NK-92 treated with Interleukin-12 subunit alpha and Interleukin-12 subunit beta, amount 100 ng/mL, for 24 hours (cell line): ENCODE measurements around the gene CDH24.

Experiments
- DNase-seq: peaks from one replicate; lab custom pipeline; 2025; lab: John Stamatoyannopoulos, UW

Gene CDH24

GRCh38 chr14:23089498-23090253 lies 32.4 kb upstream of the CDH24 start:
- no peak for DNase-seq

DNA sequence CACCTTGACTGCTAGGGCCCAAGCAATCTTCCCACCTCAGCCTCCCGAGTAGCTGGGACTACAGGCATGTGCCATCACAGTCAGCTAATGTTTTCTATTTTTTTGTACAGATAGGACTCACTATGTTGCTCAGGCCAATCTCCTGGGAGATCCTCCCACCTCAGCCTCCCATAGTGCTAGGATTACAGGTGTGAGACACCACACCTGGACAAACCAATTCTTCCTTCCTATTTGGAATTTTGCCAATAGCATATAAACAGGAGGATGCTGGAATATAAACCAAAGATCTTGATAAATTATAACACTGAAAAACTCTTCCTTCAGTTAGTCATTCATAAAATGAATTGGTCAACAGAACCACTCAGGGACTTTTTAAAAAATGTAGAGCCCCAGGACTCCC lies 29.2 kb upstream of the CDH24 start:
- no peak for DNase-seq

DNA sequence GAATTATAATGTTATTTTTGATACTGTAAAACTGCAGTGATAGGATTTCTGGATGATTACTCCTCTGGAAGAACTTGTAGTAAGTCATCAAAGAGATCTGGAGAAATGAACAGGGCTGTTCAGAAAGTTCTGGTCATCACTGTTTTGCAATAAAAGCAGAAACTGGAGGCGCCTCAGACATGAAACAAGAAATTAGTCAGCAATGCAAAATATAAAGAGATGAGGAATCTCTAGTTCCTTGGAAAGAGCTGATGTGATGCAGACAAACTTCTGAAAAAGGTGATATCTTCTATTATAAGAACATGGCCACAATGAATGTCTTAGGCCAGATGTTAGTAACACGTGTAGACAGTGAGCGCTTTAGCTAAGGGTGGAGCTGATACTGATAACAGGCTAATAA lies 28.1 kb upstream of the CDH24 start:
- DNase-seq = no peak

DNA sequence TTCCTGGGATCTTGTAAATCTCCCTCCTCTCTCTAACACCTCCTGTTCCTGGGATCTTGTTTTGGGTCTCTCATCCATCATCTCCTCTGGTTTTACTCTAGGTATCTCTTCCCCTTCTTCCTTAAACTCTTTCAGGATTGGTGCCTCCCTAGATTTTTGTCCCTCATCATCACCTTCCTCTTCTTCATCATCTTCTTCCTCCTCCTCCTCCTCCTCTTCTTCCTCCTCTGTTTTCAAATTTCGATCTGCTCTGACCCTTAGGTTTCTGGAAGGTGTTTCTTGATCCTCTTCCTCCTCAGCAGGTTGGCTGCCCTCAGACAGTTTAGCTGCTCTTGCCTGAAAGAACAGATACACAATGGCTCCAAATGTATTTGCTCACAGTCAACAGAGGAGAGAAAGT lies 23.2 kb upstream of the CDH24 start:
- no peak for DNase-seq

DNA sequence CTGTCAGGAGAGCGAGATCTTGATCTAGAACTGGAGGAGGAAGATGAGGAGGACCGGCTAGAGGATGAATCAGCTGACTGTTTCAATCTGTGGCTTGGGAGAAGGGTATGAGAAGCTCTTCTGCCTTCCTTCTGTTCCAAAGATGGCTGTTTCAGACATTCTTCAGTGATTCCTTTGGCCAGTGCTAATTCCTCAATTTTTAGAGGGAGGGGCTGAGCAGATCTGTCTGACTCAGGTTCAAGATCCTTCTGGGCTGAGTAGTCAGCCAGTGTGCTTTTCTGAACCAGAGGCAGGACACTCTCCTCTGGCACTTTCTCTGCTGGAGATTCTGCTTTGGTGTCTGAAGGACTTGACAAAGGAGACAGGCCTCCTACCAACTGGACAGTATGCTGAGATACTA lies 22.4 kb upstream of the CDH24 start:
- no peak for DNase-seq

GRCh38 chr14:23078692-23079116 lies 21.4 kb upstream of the CDH24 start:
- DNase-seq = no peak

DNA sequence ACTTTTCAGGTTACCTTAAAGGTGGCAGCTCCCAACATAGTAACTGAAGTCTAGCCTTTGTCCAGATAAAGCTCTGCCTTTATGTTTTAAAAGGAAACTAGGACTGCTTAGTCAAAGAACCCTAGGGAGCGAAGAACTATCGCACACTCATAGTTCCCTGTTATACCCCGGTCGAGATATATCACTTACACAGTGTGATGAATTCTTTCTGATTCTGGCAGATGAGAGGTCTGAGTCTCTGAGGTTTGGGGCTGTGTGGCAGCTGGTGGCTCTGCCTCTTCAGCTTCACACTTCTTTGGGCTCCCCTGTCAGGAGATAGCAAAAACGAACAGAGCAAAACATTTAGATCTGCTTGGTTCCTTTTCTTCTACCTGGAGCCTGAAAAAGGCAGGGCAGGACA lies 20.6 kb upstream of the CDH24 start:
- no peak for DNase-seq

GRCh38 chr14:23076785-23077408 lies 19.6 kb upstream of the CDH24 start:
- DNase-seq = no peak

GRCh38 chr14:23074906-23075305 lies 17.6 kb upstream of the CDH24 start:
- no peak for DNase-seq

GRCh38 chr14:23071921-23072539 lies 14.7 kb upstream of the CDH24 start:
- DNase-seq = no peak

DNA sequence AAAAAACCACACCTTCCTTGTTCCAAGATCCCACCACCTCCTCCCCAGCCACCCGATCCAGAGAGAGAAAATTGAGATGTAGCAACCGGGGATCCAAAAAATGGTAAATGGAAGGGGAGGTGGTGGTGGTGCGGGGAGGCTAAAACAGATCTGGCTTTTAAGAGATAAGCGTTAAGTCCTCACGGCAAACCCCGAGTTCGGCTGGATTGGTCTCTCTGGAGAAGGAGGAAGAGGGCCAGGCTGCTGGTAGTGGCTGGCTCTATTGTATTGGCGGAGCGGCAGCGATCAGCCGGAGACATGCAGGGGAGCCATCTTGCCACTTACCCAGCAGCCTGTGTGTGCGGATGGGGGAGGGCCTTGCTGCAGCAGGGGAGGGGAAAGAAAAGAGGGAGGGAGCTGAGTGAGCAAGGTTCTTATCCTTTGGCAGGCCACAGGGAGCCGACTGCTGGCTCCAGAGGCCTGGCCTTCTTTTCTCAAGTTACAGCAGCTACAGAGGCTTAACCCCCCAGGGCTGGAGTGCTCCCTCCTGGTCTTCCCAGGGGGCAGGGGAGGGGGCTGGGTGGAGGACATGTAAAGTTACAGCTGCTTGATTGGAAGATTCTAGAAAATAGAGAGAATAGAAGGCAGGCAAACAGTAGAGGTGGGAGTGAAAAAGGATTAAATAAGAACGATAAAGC lies 14.1 kb upstream of the CDH24 start:
- no peak for DNase-seq

- no peak for DNase-seq
Measured at GRCh38 chr14:23070262-23071129, 13.2 kb upstream of the CDH24 start.

GRCh38 chr14:23069413-23069806 lies 12.1 kb upstream of the CDH24 start:
- no peak for DNase-seq

DNA sequence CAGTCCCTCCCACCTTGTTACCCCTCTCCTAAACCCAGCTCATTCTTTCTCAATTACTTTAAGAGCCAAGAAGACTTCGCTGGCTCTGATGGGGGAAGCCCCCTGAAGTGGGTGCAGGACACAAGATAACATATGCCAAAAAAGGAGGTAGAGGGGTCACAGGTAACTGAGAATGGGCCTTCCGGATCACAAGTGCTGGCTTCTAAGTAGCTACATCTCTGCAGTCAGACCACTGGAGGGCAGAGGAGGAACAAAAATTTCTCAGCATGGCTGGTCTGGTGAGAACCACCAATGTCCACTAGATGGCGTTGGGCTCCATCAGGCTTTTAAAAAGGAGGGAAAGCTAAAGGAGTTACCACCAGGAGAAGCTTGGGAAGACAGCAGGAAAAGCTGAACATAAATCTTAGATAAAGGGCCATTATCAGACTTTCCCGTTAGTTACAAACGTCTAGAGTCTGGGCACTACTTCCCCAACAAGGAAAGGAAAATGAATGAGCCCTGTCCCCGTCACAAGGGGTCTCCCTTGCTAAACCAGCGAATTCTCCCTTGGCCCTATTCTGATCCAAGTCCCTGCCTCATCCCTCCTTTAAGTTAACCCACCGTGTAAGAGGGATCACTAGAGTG lies 11.6 kb upstream of the CDH24 start:
- no peak for DNase-seq

- DNase-seq = no peak
Measured at GRCh38 chr14:23067847-23068788, 10.8 kb upstream of the CDH24 start.

DNA sequence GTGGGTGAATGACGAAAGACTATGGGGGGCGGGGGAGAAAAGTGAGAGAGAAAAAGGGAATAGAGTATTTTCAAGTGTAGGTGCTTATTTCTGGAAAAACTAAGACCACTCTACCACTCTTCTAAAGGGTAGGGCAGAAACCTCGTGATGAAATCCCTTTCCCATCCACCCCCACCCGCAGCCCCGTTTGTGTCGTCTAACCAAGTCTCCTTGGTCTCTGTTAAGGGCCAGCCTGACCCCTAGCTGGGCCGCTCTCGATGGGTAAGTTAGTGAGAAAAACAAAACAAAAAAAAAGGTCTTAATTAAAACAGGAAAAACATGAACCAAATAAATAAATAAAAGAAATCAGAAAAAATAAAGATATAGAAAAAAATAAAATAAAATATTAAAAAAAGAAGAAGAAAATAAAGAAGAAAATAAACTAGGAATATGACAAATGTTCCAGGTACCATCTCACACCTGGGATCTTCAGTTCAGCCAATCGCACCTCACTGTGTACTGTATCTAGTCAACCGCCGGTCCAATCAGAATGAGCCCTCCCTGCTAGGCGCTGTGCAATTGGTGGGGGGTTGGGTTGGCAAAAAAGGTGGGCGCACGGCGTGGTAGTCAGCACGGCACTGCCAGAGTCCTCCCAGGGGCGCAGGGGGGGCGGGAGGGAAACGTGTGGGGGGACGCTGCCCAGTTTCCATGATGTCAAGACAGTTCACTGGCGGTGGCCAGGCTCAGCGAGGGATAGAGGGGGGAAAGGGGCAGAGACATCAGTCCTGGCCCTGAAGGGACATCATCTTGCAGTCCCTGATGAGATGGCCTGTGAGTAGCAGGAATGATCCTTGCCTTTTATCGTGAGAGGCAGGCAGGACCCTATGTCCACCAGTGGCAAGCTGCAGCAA lies 9.8 kb upstream of the CDH24 start:
- DNase-seq = no peak

DNA sequence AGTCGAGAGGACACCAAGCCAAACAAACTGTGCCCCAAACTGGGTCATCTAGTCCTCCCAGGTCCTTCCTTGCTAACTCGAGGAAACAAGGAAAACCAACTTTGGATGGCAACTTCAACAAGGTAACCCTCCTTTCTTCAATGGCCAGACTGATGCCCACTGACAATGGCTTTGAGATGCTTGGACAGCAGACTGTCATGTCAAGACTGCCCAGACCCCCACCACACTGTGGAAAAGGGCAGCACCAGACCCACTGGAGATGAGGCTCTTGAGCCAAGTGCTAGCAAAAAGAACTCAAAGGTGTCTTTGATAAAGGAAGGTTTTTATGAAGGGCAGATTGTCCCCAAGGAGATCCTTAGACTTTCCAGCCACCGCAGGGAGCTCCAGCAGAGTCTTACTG lies 9.0 kb upstream of the CDH24 start:
- DNase-seq = no peak

DNA sequence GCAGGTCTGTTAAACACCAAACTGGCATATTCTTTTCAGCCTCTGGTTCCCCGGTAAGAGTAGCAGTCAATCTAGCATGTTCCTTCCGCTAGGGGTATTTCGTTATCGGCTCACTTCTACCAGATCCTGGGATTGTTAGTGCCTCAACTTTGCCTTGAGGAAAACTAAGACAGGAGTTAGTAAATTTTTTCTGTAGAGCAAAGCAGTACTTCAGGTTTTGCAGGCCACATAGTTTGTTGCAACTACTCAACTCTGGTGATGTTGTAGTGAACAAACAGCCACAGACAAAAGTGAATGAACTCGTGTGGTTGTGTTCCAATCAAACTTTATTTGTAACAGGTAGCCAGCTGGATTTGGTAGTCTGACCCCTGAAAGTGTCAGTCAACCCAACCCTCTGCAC lies 6.3 kb upstream of the CDH24 start:
- DNase-seq = no peak

GRCh38 chr14:23062002-23062401 lies 4.7 kb upstream of the CDH24 start:
- no peak for DNase-seq
